DND-41 (cell line): Measurements from ENCODE around the gene NYNRIN.

Experiments
- ATAC-seq: fragments of 200-7000 bp; cut with Tn5 transposase; 3 replicates; pipeline ENCODE4 v1.9.1; 2021; ENCODE audit warnings: low read depth; ENCODE audit not compliant: insufficient read depth
- DNase-seq: peaks from one replicate; pipeline ENCODE4 v3.0.0-alpha.2; 2020
- H2AFZ ChIP-seq: 2 replicates; pipeline ENCODE4 v1.6.0; 2012; ENCODE audit warnings: low read depth, low read length
- H3K27ac ChIP-seq: 2 replicates; pipeline ENCODE4 v1.5.1; 2012; ENCODE audit warnings: low read length, inconsistent platforms
- H3K27me3 ChIP-seq: fragments of 200-600 bp; sonication (generic); 2 replicates; pipeline ENCODE4 v1.6.0; 2012; ENCODE audit warnings: low read length, mild to moderate bottlenecking, inconsistent platforms; ENCODE audit not compliant: insufficient read depth, poor library complexity
- H3K36me3 ChIP-seq: 2 replicates; pipeline ENCODE4 v1.5.1; 2012; ENCODE audit warnings: low read length, inconsistent platforms; ENCODE audit not compliant: insufficient read depth
- H3K4me1 ChIP-seq: 2 replicates; pipeline ENCODE4 v1.5.1; 2012; ENCODE audit warnings: mild to moderate bottlenecking, low read length; ENCODE audit not compliant: insufficient read depth
- H3K4me2 ChIP-seq: 2 replicates; pipeline ENCODE4 v1.6.0; 2012; ENCODE audit warnings: mild to moderate bottlenecking, moderate library complexity, low read length, inconsistent platforms; ENCODE audit not compliant: insufficient read depth
- H3K4me3 ChIP-seq, 2 experiments: fragments of 200-600 bp in 1 of 2; shearing (Covaris generic) in 1 of 2; 2 replicates each; pipeline ENCODE4 v1.5.1; 2012 to 2016; ENCODE audit warnings: inconsistent platforms in 2 of 2, low read length in 2 of 2, mild to moderate bottlenecking in 2 of 2, low read depth in 1 of 2, moderate library complexity in 1 of 2
- H3K79me2 ChIP-seq: 2 replicates; pipeline ENCODE4 v1.6.0; 2012; ENCODE audit warnings: low read length, inconsistent platforms; ENCODE audit not compliant: insufficient read depth
- H3K9ac ChIP-seq: 2 replicates; pipeline ENCODE4 v1.6.0; 2012; ENCODE audit warnings: low read depth, mild to moderate bottlenecking, inconsistent platforms, low read length, moderate library complexity
- H3K9me3 ChIP-seq: 2 replicates; pipeline ENCODE4 v1.5.1; 2012; ENCODE audit warnings: low read length, moderate library complexity, mild to moderate bottlenecking, inconsistent platforms; ENCODE audit not compliant: insufficient read depth, severe bottlenecking
- H4K20me1 ChIP-seq: 2 replicates; pipeline ENCODE4 v1.6.0; 2012; ENCODE audit warnings: low read length; ENCODE audit not compliant: insufficient read depth
- CTCF ChIP-seq: IDR thresholded peaks from 2 replicates; pipeline ENCODE4 v1.5.1; 2012; ENCODE audit warnings: borderline replicate concordance, low read length, moderate library complexity, mild to moderate bottlenecking; ENCODE audit not compliant: poor library complexity, severe bottlenecking; ENCODE audit errors: extremely low read depth
- EZH2 ChIP-seq: IDR thresholded peaks from 3 replicates; pipeline ENCODE4 v1.6.1; 2012; ENCODE audit warnings: borderline replicate concordance, low read depth, mild to moderate bottlenecking, moderate library complexity, low read length, inconsistent platforms; ENCODE audit not compliant: severe bottlenecking

NYNRIN gene

GRCh38 chr14:24415421-24416253 lies 16.8 kb downstream of the NYNRIN start:
- ATAC-seq (no peak), DNase-seq (no peak)
- Histone ChIP-seq H4K20me1 (no peaks in the 10 kb centered on the region), H2AFZ (no peak overlapping the region), H3K27ac (no peak overlapping the region), H3K4me3 (no peak overlapping the region), H3K4me1 (no peaks in the 10 kb centered on the region), H3K9ac (no peak overlapping the region), H3K9me3 (no peaks in the 10 kb centered on the region), H3K4me2 (no peak overlapping the region), H3K79me2 (no peaks in the 10 kb centered on the region), H3K27me3 (no peaks in the 10 kb centered on the region), H3K36me3 (no peaks in the 10 kb centered on the region)
- TF ChIP-seq CTCF (no peak), EZH2 (no peak)

DNA sequence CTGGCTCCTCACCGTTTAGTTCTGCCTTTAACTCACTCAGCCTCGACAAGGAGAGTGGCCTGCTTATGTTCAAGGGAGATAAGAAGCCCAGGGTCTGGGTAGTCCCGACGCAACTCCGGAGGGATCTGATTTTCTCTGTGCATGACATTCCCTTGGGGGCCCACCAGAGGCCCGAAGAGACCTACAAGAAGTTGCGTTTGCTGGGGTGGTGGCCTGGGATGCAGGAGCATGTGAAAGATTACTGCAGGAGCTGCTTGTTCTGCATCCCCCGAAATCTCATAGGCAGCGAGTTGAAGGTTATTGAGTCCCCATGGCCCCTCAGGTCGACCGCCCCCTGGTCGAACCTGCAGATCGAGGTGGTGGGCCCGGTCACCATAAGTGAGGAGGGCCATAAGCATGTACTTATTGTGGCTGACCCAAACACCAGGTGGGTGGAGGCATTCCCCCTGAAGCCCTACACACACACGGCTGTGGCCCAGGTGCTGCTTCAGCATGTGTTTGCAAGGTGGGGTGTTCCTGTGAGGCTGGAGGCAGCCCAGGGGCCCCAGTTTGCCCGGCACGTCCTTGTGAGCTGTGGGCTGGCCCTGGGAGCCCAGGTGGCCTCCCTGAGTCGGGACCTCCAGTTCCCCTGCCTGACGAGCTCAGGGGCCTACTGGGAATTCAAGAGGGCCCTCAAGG lies 17.6 kb downstream of the NYNRIN start:
- Histone ChIP-seq H3K79me2 (no peaks in the 10 kb centered on the region), H3K4me1 (no peaks in the 10 kb centered on the region), H3K36me3 (no peaks in the 10 kb centered on the region), H3K9me3 (no peaks in the 10 kb centered on the region), H2AFZ (no peak overlapping the region), H4K20me1 (no peaks in the 10 kb centered on the region), H3K4me3 (no peak overlapping the region), H3K4me2 (no peak overlapping the region), H3K27ac (no peak overlapping the region), H3K27me3 (no peaks in the 10 kb centered on the region), H3K9ac (no peak overlapping the region)
- no peak for TF ChIP-seq EZH2
- DNase-seq (no peak), ATAC-seq (no peak)

DNA sequence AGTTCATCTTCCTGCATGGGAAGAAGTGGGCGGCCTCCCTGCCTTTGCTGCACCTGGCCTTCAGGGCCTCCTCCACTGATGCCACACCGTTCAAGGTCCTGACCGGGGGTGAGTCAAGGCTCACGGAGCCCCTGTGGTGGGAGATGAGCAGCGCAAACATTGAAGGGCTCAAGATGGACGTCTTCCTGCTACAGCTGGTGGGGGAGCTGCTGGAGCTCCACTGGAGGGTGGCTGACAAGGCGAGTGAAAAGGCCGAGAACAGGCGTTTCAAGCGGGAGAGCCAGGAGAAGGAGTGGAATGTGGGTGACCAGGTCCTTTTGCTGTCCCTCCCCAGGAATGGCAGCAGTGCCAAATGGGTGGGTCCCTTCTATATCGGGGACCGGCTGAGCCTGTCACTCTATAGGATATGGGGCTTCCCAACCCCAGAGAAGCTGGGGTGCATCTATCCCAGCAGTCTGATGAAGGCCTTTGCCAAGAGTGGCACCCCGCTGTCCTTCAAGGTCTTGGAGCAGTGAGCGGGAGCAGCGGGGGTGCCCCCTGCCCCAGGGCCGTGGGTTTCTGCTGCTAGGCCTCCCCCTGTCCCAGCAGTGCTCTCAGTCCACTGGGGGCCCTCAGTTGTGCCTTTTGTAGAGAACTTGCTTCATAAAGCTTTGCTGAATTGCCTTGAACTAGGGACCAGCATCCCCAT lies 18.3 kb downstream of the NYNRIN start:
- Histone ChIP-seq H3K27me3 (no peaks in the 10 kb centered on the region), H3K9me3 (no peaks in the 10 kb centered on the region), H3K27ac (no peak overlapping the region), H3K4me3 (no peak overlapping the region), H3K9ac (no peak overlapping the region), H3K36me3 (no peaks in the 10 kb centered on the region), H3K4me1 (peaks cover 4% of the 10 kb centered on the region), H2AFZ (no peak overlapping the region), H3K4me2 (no peak overlapping the region), H3K79me2 (no peaks in the 10 kb centered on the region), H4K20me1 (no peaks in the 10 kb centered on the region)
- TF ChIP-seq EZH2 = no peak
- no peak for TF ChIP-seq CTCF
- no peak for ATAC-seq
- DNase-seq = no peak
